Measurements from ENCODE around the gene CADM1.

GRCh38 chr11:115275045-115275444, 229.2 kb downstream of the CADM1 start:
- TF ChIP-seq CTCF (conservative IDR thresholded peaks at IDR 0.05; ENCODE audit: low read depth, low read length) (no peak), EZH2 (IDR thresholded peaks at IDR 0.05; ENCODE audit: low read length, unreplicated experiment) (no peak)
